Calu3 (cell line): Measurements from ENCODE around the gene TEX264. TPM values are rescaled to one million over a fixed set of nuclear protein-coding genes. Genes with fewer than 3 reads are reported as not detected.

Experiments used
- BruUV-seq: library from RNA; stranded (reverse); fragments of 400-500 nt; replicated peaks from 2 replicates; lab custom pipeline; 2021; lab: Mats Ljungman, UMichigan
- CTCF ChIA-PET: fragments of 300-600 bp; sonication (Branson Sonifier 250); formaldehyde crosslinking; loops from one replicate; lab custom pipeline; 2022; ENCODE audit warnings: antibody characterized with exemption; lab: Charles Lee
- DNase-seq: peaks from one replicate; pipeline ENCODE4 v3.0.0; 2022
- H3K27ac Mint-ChIP-seq: one replicate; pipeline ENCODE4 v1.8.0; 2022; ENCODE audit warnings: mixed read lengths; ENCODE audit not compliant: unreplicated experiment
- H3K27me3 Mint-ChIP-seq: one replicate; pipeline ENCODE4 v1.8.0; 2022; ENCODE audit warnings: mixed read lengths; ENCODE audit not compliant: unreplicated experiment
- H3K36me3 Mint-ChIP-seq: one replicate; pipeline ENCODE4 v1.8.0; 2022; ENCODE audit warnings: mild to moderate bottlenecking, moderate library complexity, mixed read lengths; ENCODE audit not compliant: insufficient read depth, unreplicated experiment
- H3K4me1 Mint-ChIP-seq: one replicate; pipeline ENCODE4 v1.8.0; 2022; ENCODE audit warnings: mild to moderate bottlenecking, low read depth, mixed read lengths; ENCODE audit not compliant: unreplicated experiment
- H3K4me3 Mint-ChIP-seq: one replicate; pipeline ENCODE4 v1.8.0; 2022; ENCODE audit warnings: mild to moderate bottlenecking, low read depth, moderate library complexity, mixed read lengths; ENCODE audit not compliant: unreplicated experiment
- H3K9me3 Mint-ChIP-seq: one replicate; pipeline ENCODE4 v1.8.0; 2022; ENCODE audit warnings: low read depth, mixed read lengths; ENCODE audit not compliant: unreplicated experiment
- intact Hi-C: fragments of 100-400 bp; cut with micrococcal nuclease; formaldehyde crosslinking; loops from one replicate; pipeline ENCODE4 v1.10.0; 2022; ENCODE audit not compliant: unreplicated experiment
- total RNA-seq: library from RNA; stranded (reverse); gene quantifications from 2 replicates; pipeline ENCODE4 v1.2.3, GENCODE V29; 2022
- TF ChIP-seq, protein P1 (sequence below): fragments of 200-600 bp; IDR thresholded peaks from one replicate; pipeline ENCODE4 v1.8.0; 2022; ENCODE audit warnings: antibody characterized with exemption; ENCODE audit not compliant: unreplicated experiment

Gene TEX264
- total RNA-seq, 1 experiment from 2014 or later, result 37.0 TPM

DNA sequence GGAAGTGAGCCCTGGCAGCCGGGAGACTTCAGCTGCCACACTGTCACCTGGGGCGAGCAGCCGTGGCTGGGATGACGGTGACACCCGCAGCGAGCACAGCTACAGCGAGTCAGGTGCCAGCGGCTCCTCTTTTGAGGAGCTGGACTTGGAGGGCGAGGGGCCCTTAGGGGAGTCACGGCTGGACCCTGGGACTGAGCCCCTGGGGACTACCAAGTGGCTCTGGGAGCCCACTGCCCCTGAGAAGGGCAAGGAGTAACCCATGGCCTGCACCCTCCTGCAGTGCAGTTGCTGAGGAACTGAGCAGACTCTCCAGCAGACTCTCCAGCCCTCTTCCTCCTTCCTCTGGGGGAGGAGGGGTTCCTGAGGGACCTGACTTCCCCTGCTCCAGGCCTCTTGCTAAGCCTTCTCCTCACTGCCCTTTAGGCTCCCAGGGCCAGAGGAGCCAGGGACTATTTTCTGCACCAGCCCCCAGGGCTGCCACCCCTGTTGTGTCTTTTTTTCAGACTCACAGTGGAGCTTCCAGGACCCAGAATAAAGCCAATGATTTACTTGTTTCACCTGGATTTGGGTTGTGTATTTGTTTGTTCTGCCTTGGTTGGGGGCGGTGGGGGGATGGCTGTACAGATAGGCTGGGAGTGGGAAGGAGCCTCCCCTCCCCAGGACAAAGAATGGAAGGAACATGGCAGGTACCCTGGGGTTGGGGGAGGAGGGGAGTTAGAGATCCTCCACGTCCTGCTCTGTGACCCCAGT, 32.9 kb downstream of the TEX264 start:
- CTCF ChIA-PET, result interaction anchor here (0.6 to 0.7 kb wide), 2 partner anchors 690 to 1605 kb away, joined by 3 to 4 read pairs; no protein-coding TSS in a partner anchor
- H3K9me3 Mint-ChIP-seq, result no peaks in the 10 kb centered on the region
- no TSS peak for BruUV-seq
- no peak overlapping the region for H3K4me3 Mint-ChIP-seq
- H3K36me3 Mint-ChIP-seq, result no peaks in the 10 kb centered on the region
- H3K27ac Mint-ChIP-seq, result no peak overlapping the region
- no peak for DNase-seq
- intact Hi-C loops, result no loop called here
- TF ChIP-seq, protein P1, sequence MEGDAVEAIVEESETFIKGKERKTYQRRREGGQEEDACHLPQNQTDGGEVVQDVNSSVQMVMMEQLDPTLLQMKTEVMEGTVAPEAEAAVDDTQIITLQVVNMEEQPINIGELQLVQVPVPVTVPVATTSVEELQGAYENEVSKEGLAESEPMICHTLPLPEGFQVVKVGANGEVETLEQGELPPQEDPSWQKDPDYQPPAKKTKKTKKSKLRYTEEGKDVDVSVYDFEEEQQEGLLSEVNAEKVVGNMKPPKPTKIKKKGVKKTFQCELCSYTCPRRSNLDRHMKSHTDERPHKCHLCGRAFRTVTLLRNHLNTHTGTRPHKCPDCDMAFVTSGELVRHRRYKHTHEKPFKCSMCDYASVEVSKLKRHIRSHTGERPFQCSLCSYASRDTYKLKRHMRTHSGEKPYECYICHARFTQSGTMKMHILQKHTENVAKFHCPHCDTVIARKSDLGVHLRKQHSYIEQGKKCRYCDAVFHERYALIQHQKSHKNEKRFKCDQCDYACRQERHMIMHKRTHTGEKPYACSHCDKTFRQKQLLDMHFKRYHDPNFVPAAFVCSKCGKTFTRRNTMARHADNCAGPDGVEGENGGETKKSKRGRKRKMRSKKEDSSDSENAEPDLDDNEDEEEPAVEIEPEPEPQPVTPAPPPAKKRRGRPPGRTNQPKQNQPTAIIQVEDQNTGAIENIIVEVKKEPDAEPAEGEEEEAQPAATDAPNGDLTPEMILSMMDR, result no peak
- H3K4me1 Mint-ChIP-seq, result no peaks in the 10 kb centered on the region
- H3K27me3 Mint-ChIP-seq, result no peaks in the 10 kb centered on the region

- TF ChIP-seq, protein P1, result no peak
- Mint-ChIP-seq H3K36me3 (no peaks in the 10 kb centered on the region), H3K27me3 (no peaks in the 10 kb centered on the region), H3K4me1 (no peaks in the 10 kb centered on the region), H3K4me3 (no peak overlapping the region), H3K27ac (no peak overlapping the region), H3K9me3 (no peaks in the 10 kb centered on the region)
- no TSS peak for BruUV-seq
- CTCF ChIA-PET, result no interaction called here
- no peak for DNase-seq
- intact Hi-C loops, result no loop called here
These were observed 33.5 kb downstream of the TEX264 start for GRCh38 chr3:51704511-51704950.

DNA sequence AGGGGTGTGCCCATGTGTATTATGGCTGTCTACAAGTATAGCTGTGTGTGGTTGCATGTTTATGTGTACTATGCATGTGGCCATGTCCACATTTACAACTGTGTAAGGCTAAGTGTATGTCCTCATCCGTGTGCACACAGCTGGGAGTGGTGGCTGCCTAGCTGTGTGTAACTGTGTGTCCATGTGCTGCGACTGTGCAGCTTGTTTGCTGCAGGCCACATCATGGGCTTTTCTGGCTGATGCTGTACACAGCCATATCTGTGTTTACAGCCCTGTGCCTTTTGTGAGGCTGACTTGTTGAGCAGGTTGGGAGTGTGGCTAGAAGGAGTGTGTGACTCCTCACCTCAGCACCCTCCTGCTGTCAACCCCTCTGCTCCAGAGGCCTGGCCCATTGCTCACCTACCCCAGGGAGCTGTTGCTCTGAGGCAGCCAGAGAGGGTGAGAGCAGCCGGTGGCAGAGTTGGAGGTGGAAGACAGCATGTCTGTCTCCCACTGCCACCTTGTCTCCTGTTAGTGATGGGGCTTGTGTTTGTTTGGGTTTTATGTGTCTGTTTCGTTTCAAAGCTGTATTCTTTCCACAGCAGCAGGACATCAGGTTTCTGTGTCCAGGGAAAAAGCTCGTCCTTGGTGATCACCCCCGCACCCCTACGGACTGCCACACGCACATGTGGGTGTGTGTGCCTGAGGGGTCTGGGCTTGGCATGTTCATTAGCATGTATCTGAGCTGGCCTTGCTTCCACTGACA, 34.4 kb downstream of the TEX264 start:
- CTCF ChIA-PET, result no interaction called here
- Mint-ChIP-seq H3K36me3 (no peaks in the 10 kb centered on the region), H3K4me3 (no peak overlapping the region), H3K4me1 (no peaks in the 10 kb centered on the region), H3K9me3 (no peaks in the 10 kb centered on the region), H3K27me3 (no peaks in the 10 kb centered on the region), H3K27ac (no peak overlapping the region)
- DNase-seq, result no peak
- BruUV-seq, result no TSS peak
- TF ChIP-seq, protein P1, result no peak
- intact Hi-C loops, result no loop called here

- Mint-ChIP-seq H3K4me3 (no peak overlapping the region), H3K27ac (no peak overlapping the region), H3K9me3 (no peaks in the 10 kb centered on the region), H3K4me1 (no peaks in the 10 kb centered on the region), H3K36me3 (no peaks in the 10 kb centered on the region), H3K27me3 (no peaks in the 10 kb centered on the region)
- TF ChIP-seq, protein P1, result no peak
- no TSS peak for BruUV-seq
- CTCF ChIA-PET, result no interaction called here
- no peak for DNase-seq
- intact Hi-C loops, result no loop called here
These were observed 35.0 kb downstream of the TEX264 start for GRCh38 chr3:51706021-51706485.
